Epithelial cell of alveolus of lung (primary cell): ENCODE data around the gene KLK10. TPM values are rescaled to one million over a fixed set of nuclear protein-coding genes. Genes with fewer than 3 reads are reported as not detected.

ENCODE experiments used
- total RNA-seq: library from RNA; depleted of rRNA; stranded (reverse); fragments of >200 nt; gene quantifications from 2 replicates; pipeline ENCODE4 v1.2.1, GENCODE V29; 2015

Gene KLK10
- total RNA-seq, result not detected in 2 replicates

GRCh38 chr19:51019544-51019925, at the start of gene KLK10:
Gene KLK10 (minus strand): TSS chr19:51019709. CDS start chr19:51019130, 579 bp downstream.

DNA sequence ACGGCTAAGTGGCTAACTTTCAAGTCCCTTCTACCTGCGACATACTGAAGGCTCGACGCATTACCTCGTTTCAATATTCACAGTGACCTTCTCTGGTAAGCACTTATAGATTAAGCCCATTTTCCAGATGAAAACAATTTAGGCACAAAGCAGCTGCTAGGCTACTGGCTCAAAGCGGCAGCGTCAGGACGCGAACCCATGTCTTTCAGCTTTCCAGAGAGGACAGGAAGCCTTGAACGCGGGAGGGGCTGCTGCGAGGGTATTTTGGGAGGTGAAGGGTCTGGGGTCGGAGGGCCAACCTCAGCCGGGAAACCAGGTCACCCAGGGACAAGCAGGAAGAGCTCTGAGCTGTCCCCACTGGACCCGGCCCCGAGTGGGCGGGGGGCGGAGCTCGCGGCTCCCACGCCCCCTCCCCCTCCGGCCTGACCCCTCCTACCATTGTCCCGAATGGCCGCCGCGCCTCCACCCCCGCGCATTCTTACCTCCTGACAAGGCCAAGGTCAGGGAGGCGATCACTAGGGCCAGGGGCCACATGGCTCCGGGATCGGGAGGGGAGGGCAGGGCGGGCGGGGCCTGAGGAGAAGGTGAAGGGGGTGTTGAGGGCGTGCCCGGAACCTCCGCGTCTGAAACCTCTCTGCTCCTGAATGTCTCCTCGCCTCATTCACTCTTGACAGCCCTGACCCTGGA, 45.2 kb upstream of the KLK10 start, which contains the start of gene KLK13:
Gene KLK13 (minus strand): TSS at position 559 of the 687 bp plus-strand sequence. CDS start 25 bp downstream, at position 534.

GRCh38 chr19:51034704-51035103, 15.2 kb upstream of the KLK10 start, which contains the start of gene KLK12:
Gene KLK12 (minus strand): TSS chr19:51035002. CDS start chr19:51034621, 381 bp downstream.

GRCh38 chr19:51026554-51026831, 7.0 kb upstream of the KLK10 start, which contains the start of gene KLK11:
Gene KLK11 (minus strand): TSS chr19:51026616. CDS start chr19:51025631, 985 bp downstream.

DNA sequence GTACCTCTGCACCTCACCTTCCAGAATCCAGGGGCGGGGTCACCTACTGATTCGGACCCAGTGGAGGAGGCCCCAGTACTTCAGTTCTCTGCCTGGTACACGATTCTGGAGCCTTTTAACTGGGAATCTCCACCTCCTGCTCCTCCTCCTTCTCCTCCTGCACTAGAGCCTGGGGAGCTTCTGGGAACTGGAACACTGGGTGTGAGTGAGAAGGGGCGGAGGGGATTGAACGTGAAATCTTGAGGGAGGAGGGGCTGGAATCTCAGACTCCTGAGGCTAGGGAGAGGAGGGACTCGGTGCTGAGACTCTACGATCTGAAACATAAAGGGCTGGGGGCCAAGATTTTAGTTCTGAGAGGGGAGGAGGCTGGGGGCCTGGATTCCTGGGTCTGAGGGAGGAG, 18.0 kb downstream of the KLK10 start, which contains the start of gene KLK8:
Gene KLK8 (minus strand): TSS at position 90 of the 400 bp plus-strand sequence. CDS start 437 bp downstream, outside the sequence.

DNA sequence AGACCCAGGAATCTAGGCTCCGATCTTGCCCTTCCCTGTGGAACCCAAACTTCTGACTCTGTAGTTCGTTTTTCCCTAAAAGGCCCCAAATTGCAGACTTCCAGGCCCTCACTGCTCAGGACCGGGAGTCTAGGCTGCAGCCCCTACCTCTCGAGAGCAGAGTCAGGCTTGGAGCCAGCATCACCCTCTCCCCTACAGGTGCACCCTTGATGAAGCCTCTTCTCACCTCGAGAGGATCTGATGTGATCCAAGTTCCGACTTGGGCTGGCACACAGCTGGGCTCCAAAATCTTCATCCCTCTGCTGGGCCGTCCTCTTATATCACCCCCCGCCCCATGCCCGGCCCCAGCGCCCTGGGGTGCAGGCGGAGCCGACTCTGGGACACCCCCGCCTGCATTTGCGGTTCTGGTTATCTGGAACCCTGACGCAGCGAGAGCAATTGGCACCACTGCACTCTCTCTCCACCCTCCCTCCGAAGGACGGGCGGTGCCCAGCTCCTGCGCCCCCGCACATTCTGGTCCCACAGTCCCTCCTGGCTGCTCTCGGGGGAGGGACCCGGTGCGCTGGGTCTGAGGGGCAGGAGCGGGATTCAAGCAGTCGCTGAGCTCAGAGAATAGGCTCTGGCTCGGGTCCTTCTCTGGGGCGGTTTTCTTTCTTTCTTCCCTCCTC, 35.8 kb downstream of the KLK10 start, which contains the start of gene KLK7:
Gene KLK7 (minus strand): TSS at position 293 of the 668 bp plus-strand sequence. CDS start 1,518 bp downstream, outside the sequence.

DNA sequence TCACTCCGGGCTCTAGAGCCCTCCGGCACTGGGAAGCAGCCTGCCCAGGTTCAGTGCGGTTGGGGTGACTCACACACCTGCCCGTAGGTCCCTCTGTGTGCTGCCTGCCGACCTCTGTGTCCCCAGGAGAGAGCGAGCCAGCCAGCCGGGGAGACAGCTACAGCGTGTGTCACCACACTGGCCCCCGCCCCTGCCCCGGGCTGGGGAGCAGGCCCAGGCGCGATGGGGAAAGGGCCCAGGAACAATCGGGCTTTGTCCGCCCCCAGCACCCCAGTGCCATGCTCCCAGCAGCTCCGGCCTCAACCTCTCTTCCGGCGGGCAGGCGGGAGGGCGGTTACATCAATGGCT, 50.1 kb downstream of the KLK10 start, which contains the start of gene KLK6:
Gene KLK6 (minus strand): TSS at position 179 of the 348 bp plus-strand sequence. CDS start 1,487 bp downstream, outside the sequence.

Other genes with a start within 250 kb of the KLK10 start
- gene GPR32, start 249.2 kb downstream of the KLK10 start, total RNA-seq, result not detected in 2 replicates
- not detected in 2 replicates for gene ACP4, start 229.3 kb downstream of the KLK10 start, total RNA-seq
- gene KLK1, start 195.9 kb downstream of the KLK10 start, total RNA-seq, result not detected in 2 replicates
- not detected in 2 replicates for gene KLK15, start 186.1 kb downstream of the KLK10 start, total RNA-seq
- gene KLK3, start 164.8 kb downstream of the KLK10 start, total RNA-seq, result not detected in 2 replicates
- not detected in 2 replicates for gene KLK2, start 146.3 kb downstream of the KLK10 start, total RNA-seq
- not detected in 2 replicates for gene KLK4, start 108.3 kb downstream of the KLK10 start, total RNA-seq
- not detected in 2 replicates for gene KLK5, start 66.7 kb downstream of the KLK10 start, total RNA-seq
- not detected in 2 replicates for gene KLK6, start 50.1 kb downstream of the KLK10 start, total RNA-seq
- not detected in 2 replicates for gene KLK7, start 35.8 kb downstream of the KLK10 start, total RNA-seq
- not detected in 2 replicates for gene KLK8, start 18.1 kb downstream of the KLK10 start, total RNA-seq
- not detected in 2 replicates for gene KLK11, start 6.9 kb upstream of the KLK10 start, total RNA-seq
- gene KLK12, start 15.3 kb upstream of the KLK10 start, total RNA-seq, result not detected in 2 replicates
- gene KLK13, start 45.4 kb upstream of the KLK10 start, total RNA-seq, result not detected in 2 replicates
- not detected in 2 replicates for gene KLK14, start 63.2 kb upstream of the KLK10 start, total RNA-seq
- gene CTU1, start 88.7 kb upstream of the KLK10 start, total RNA-seq, result 11.0 and 19.1 TPM in 2 replicates
- gene SIGLEC9, start 105.2 kb upstream of the KLK10 start, total RNA-seq, result not detected in 2 replicates
- gene SIGLEC7, start 122.6 kb upstream of the KLK10 start, total RNA-seq, result not detected in 2 replicates
- gene CD33, start 205.4 kb upstream of the KLK10 start, total RNA-seq, result not detected in 2 replicates
- not detected in 2 replicates for gene SIGLECL1, start 231.4 kb upstream of the KLK10 start, total RNA-seq